Osteoblast (primary cell): ENCODE results near the gene GRID2IP. TPM values are rescaled to one million over a fixed set of nuclear protein-coding genes. Genes with fewer than 3 reads are reported as not detected.

Experiments
- DNase-seq: peaks from one replicate; pipeline ENCODE4 v3.0.0; 2011; ENCODE audit warnings: low spot score, mixed read lengths; ENCODE audit not compliant: insufficient read length; ENCODE audit errors: missing footprints
- H2AFZ ChIP-seq: 2 replicates; pipeline ENCODE4 v1.6.0; 2011; ENCODE audit warnings: mild to moderate bottlenecking, low read length
- H3K27ac ChIP-seq: 2 replicates; pipeline ENCODE4 v1.5.1; 2011; ENCODE audit warnings: mild to moderate bottlenecking, low read depth, low read length, moderate library complexity
- H3K27me3 ChIP-seq: 2 replicates; pipeline ENCODE4 v1.6.0; 2012; ENCODE audit warnings: mild to moderate bottlenecking, control low read depth, inconsistent platforms, low read length, moderate library complexity; ENCODE audit not compliant: insufficient read depth
- H3K36me3 ChIP-seq: 2 replicates; pipeline ENCODE4 v1.5.1; 2011; ENCODE audit warnings: mild to moderate bottlenecking, low read length, control low read depth, moderate library complexity; ENCODE audit not compliant: insufficient read depth
- H3K4me1 ChIP-seq: 2 replicates; pipeline ENCODE4 v1.5.1; 2011; ENCODE audit warnings: mild to moderate bottlenecking, low read length, control low read depth, moderate library complexity; ENCODE audit not compliant: insufficient read depth
- H3K4me2 ChIP-seq: 2 replicates; pipeline ENCODE4 v1.6.0; 2011; ENCODE audit warnings: mild to moderate bottlenecking, low read length; ENCODE audit not compliant: insufficient read depth
- H3K4me3 ChIP-seq: fragments of 200-600 bp; sonication (generic); 3 replicates; pipeline ENCODE4 v1.5.1; 2012; ENCODE audit warnings: mild to moderate bottlenecking, low read length, inconsistent platforms; ENCODE audit not compliant: insufficient read depth
- H3K79me2 ChIP-seq: 2 replicates; pipeline ENCODE4 v1.6.0; 2012; ENCODE audit warnings: mild to moderate bottlenecking, low read length, control low read depth, inconsistent platforms; ENCODE audit not compliant: insufficient read depth
- H3K9me3 ChIP-seq: 2 replicates; pipeline ENCODE4 v1.5.1; 2011; ENCODE audit warnings: low read depth, low read length, control low read depth
- H4K20me1 ChIP-seq: 2 replicates; pipeline ENCODE4 v1.6.0; 2012; ENCODE audit warnings: mild to moderate bottlenecking, low read length, control low read depth; ENCODE audit not compliant: insufficient read depth
- CTCF ChIP-seq: IDR thresholded peaks from 2 replicates; pipeline ENCODE4 v1.5.1; 2011; ENCODE audit warnings: mild to moderate bottlenecking, low read depth, low read length, moderate library complexity; ENCODE audit errors: extremely low read depth
- total RNA-seq: library from RNA; depleted of rRNA; stranded (reverse); fragments of >200 nt; gene quantifications from 2 replicates; pipeline ENCODE4 v1.2.3, GENCODE V29; 2012

The GRID2IP gene
- total RNA-seq, 1 donor: not detected

- Histone ChIP-seq H3K9me3 (no peaks in the 10 kb centered on the region), H2AFZ (peak within 1 kb of the TSS; percentile 63), H3K27me3 (no peaks in the 10 kb centered on the region), H3K27ac (peak within 1 kb of the TSS; percentile 99), H3K79me2 (peaks cover 32% of the 10 kb centered on the region), H3K4me2 (peak within 1 kb of the TSS; percentile 85), H3K4me1 (peaks cover 30% of the 10 kb centered on the region), H3K36me3 (peaks cover 19% of the 10 kb centered on the region), H4K20me1 (no peaks in the 10 kb centered on the region), H3K4me3 (peak within 1 kb of the TSS; percentile 92)
- no peak for TF ChIP-seq CTCF
- peak; percentile 95 for DNase-seq
Observed at GRCh38 chr7:6447581-6448199, 103.6 kb downstream of the GRID2IP start, which contains the start of gene DAGLB. Gene DAGLB, minus strand, starts transcription at chr7:6447954. Its CDS starts 112 bp downstream, at chr7:6447842.

Other genes starting within 250 kb of the GRID2IP start
- 20.3 and 25.0 TPM in 2 replicates for gene FAM220A, start 202.5 kb downstream of the GRID2IP start, total RNA-seq
- gene RAC1, start 176.9 kb downstream of the GRID2IP start, total RNA-seq: 55.4 and 55.7 TPM in 2 replicates
- gene DAGLB, start 103.5 kb downstream of the GRID2IP start, total RNA-seq: 17.1 and 17.4 TPM in 2 replicates
- 218 and 245 TPM in 2 replicates for gene KDELR2, start 67.3 kb downstream of the GRID2IP start, total RNA-seq
- 51.0 and 61.6 TPM in 2 replicates for gene ZDHHC4, start 26.0 kb upstream of the GRID2IP start, total RNA-seq
- gene INTS15, start 38.6 kb upstream of the GRID2IP start, total RNA-seq: 11.9 and 13.0 TPM in 2 replicates
- gene ZNF853, start 64.1 kb upstream of the GRID2IP start, total RNA-seq: under 0.01 TPM in 2 replicates
- 12.4 and 14.1 TPM in 2 replicates for gene ZNF316, start 85.9 kb upstream of the GRID2IP start, total RNA-seq
- gene ZNF12, start 155.5 kb upstream of the GRID2IP start, total RNA-seq: 20.9 and 22.8 TPM in 2 replicates
- under 0.01 TPM in 1 of 2 replicates, not detected in the other for gene RSPH10B2, start 202.6 kb upstream of the GRID2IP start, total RNA-seq